OCI-LY1 (cell line): ENCODE data around the gene FAH.

Experiments
- H2AFZ ChIP-seq: fragments of 200-600 bp; sonication (generic), shearing (Covaris generic); 2 replicates; pipeline ENCODE4 v1.6.0; 2014; ENCODE audit warnings: antibody characterized with exemption, mild to moderate bottlenecking, low read length
- H3F3A ChIP-seq: fragments of 200-600 bp; sonication (generic), shearing (Covaris generic); 2 replicates; pipeline ENCODE4 v1.6.0; 2014; ENCODE audit warnings: mild to moderate bottlenecking, antibody characterized with exemption, low read length, moderate library complexity; ENCODE audit not compliant: insufficient read depth
- H3K27ac ChIP-seq: fragments of 200-600 bp; sonication (generic); 2 replicates; pipeline ENCODE4 v1.5.1; 2014; ENCODE audit warnings: low read length, mixed run types, mild to moderate bottlenecking, low read depth; ENCODE audit not compliant: poor library complexity, severe bottlenecking
- H3K27me3 ChIP-seq: fragments of 200-600 bp; sonication (generic); 2 replicates; pipeline ENCODE4 v1.6.0; 2014; ENCODE audit warnings: antibody characterized with exemption, mild to moderate bottlenecking, low read length, moderate library complexity; ENCODE audit not compliant: insufficient read depth
- H3K36me3 ChIP-seq: fragments of 200-600 bp; sonication (generic); 2 replicates; pipeline ENCODE4 v1.6.1; 2014; ENCODE audit warnings: mild to moderate bottlenecking, antibody characterized with exemption, low read length, moderate library complexity, mixed read lengths; ENCODE audit not compliant: insufficient read depth
- H3K4me1 ChIP-seq: fragments of 200-600 bp; sonication (generic); 2 replicates; pipeline ENCODE4 v1.5.1; 2014; ENCODE audit warnings: mild to moderate bottlenecking, low read length, moderate library complexity; ENCODE audit not compliant: insufficient read depth, severe bottlenecking
- H3K4me2 ChIP-seq: fragments of 200-600 bp; sonication (generic), shearing (Covaris generic); 2 replicates; pipeline ENCODE4 v1.6.1; 2014; ENCODE audit warnings: low read length
- H3K4me3 ChIP-seq: fragments of 200-600 bp; sonication (generic); 2 replicates; pipeline ENCODE4 v1.5.1; 2014; ENCODE audit warnings: low read length, low read depth, mild to moderate bottlenecking, mixed read lengths; ENCODE audit not compliant: poor library complexity, severe bottlenecking
- H3K79me2 ChIP-seq: fragments of 200-600 bp; shearing (Covaris generic); 2 replicates; pipeline ENCODE4 v1.6.1; 2016; ENCODE audit warnings: mixed run types, low read length, mixed read lengths; ENCODE audit not compliant: insufficient read depth
- H3K9ac ChIP-seq: fragments of 200-600 bp; sonication (generic), shearing (Covaris generic); 2 replicates; pipeline ENCODE4 v1.6.1; 2014; ENCODE audit warnings: mild to moderate bottlenecking, low read length, mixed read lengths
- H3K9me2 ChIP-seq: fragments of 200-600 bp; sonication (generic), shearing (Covaris generic); 2 replicates; pipeline ENCODE4 v1.6.1; 2014; ENCODE audit warnings: low read depth, mild to moderate bottlenecking, low read length, mixed read lengths
- H3K9me3 ChIP-seq: fragments of 200-600 bp; shearing (Covaris generic); 2 replicates; pipeline ENCODE4 v1.6.1; 2014; ENCODE audit warnings: low read length, mixed read lengths
- H4K20me1 ChIP-seq: fragments of 200-600 bp; sonication (generic), shearing (Covaris generic); 2 replicates; pipeline ENCODE4 v1.6.0; 2016; ENCODE audit warnings: mild to moderate bottlenecking, low read length; ENCODE audit not compliant: insufficient read depth
- CTCF ChIP-seq: fragments of 200-600 bp; sonication (generic), shearing (Covaris generic); IDR thresholded peaks from 2 replicates; pipeline ENCODE4 v1.5.1; 2017; ENCODE audit warnings: mild to moderate bottlenecking, antibody characterized with exemption, low read length, moderate library complexity, mixed read lengths
- EZH2 ChIP-seq: fragments of 200-600 bp; sonication (generic), shearing (Covaris generic); IDR thresholded peaks from 2 replicates; pipeline ENCODE4 v1.8.0; 2017; ENCODE audit warnings: borderline replicate concordance, mixed run types, mild to moderate bottlenecking, antibody characterized with exemption, low read length, moderate library complexity, mixed read lengths

Gene FAH

GRCh38 chr15:80159811-80160569 is 7.2 kb downstream of the FAH start:
- Histone ChIP-seq H3K36me3 (no peaks in the 10 kb centered on the region), H2AFZ (no peak overlapping the region), H3K9me2 (no peaks in the 10 kb centered on the region), H3K9me3 (no peaks in the 10 kb centered on the region), H3K4me3 (no peak overlapping the region), H4K20me1 (no peaks in the 10 kb centered on the region), H3K9ac (no peak overlapping the region), H3K79me2 (no peaks in the 10 kb centered on the region), H3K27me3 (no peaks in the 10 kb centered on the region), H3F3A (no peaks in the 10 kb centered on the region), H3K27ac (peak overlapping the region; percentile 38), H3K4me2 (peak overlapping the region; percentile 7; the same call in 1 of the 2 replicates), H3K4me1 (peaks cover 17% of the 10 kb centered on the region)
- TF ChIP-seq CTCF = no peak
- no peak for TF ChIP-seq EZH2

- peak overlapping the region; percentile 5; the same call in 1 of the 2 replicates for H2AFZ ChIP-seq
- H3K9ac ChIP-seq = no peak overlapping the region; the same call in 1 of the 2 replicates
- peak overlapping the region; percentile 38 for H3K27ac ChIP-seq
Measured at GRCh38 chr15:80160570-80161156, 7.9 kb downstream of the FAH start.

GRCh38 chr15:80161468-80162016 is 8.7 kb downstream of the FAH start:
- Histone ChIP-seq H4K20me1 (no peaks in the 10 kb centered on the region), H3K27me3 (no peaks in the 10 kb centered on the region), H3K9me3 (no peaks in the 10 kb centered on the region), H3K9me2 (no peaks in the 10 kb centered on the region), H2AFZ (no peak overlapping the region), H3K4me1 (peaks cover 17% of the 10 kb centered on the region), H3K27ac (no peak overlapping the region), H3K36me3 (no peaks in the 10 kb centered on the region), H3K9ac (no peak overlapping the region), H3K79me2 (no peaks in the 10 kb centered on the region), H3K4me2 (no peak overlapping the region), H3F3A (no peaks in the 10 kb centered on the region), H3K4me3 (no peak overlapping the region)
- TF ChIP-seq CTCF (no peak), EZH2 (no peak)

More at GRCh38 chr15:80160570-80161156, 7.9 kb downstream of the FAH start:
- Histone ChIP-seq H3K4me3 (no peak overlapping the region), H3K9me2 (no peaks in the 10 kb centered on the region), H3K27me3 (no peaks in the 10 kb centered on the region), H3F3A (no peaks in the 10 kb centered on the region), H3K4me1 (peaks cover 17% of the 10 kb centered on the region), H3K4me2 (peak overlapping the region; percentile 7; the same call in 1 of the 2 replicates), H4K20me1 (no peaks in the 10 kb centered on the region), H3K9me3 (no peaks in the 10 kb centered on the region), H3K36me3 (no peaks in the 10 kb centered on the region), H3K79me2 (no peaks in the 10 kb centered on the region)
- TF ChIP-seq CTCF = no peak
- TF ChIP-seq EZH2 = no peak
